Peyer's patch (tissue), 4 donors: ENCODE results near the gene TOPBP1.

Experiments
- POLR2A ChIP-seq, 2 donors: fragments of 450-650 bp; IDR thresholded peaks; one replicate each; pipeline ENCODE4 v1.5.1; 2017; ENCODE audit warnings: antibody characterized with exemption in 2 of 2, mild to moderate bottlenecking in 2 of 2, moderate library complexity in 2 of 2
- TF ChIP-seq, protein P1 (sequence below), 6 experiments: fragments of 450-650 bp in 4 of 6; fragments of 200-600 bp in 2 of 6; sonication (generic) in 1 of 6; IDR thresholded peaks; one replicate each; pipeline ENCODE4 v1.5.1; 2017 to 2019; ENCODE audit warnings: antibody characterized with exemption in 6 of 6, mild to moderate bottlenecking in 3 of 6, moderate library complexity in 1 of 6

DNA sequence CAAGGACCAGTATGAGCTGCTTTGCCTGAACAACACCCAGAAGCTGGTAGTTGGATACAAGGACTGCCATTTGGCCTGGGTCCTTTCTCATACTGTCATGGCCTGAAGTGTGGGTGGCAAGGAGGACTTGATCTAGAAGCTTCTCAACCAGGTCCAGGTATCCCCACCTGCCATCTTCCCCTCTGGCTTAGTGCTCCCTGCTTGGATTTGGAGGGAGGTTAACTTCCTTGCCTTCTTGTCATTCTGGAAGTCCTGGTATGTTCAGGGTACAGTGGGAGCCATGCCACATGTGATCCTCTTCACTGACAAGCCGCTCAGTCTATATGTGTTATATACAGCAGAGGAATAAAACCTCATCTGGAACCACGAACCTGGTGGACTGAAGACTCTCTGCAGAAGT is 37.7 kb upstream of the TOPBP1 start:
- TF ChIP-seq POLR2A (IDR thresholded peaks at IDR 0.05) = no peak
- TF ChIP-seq, protein P1, sequence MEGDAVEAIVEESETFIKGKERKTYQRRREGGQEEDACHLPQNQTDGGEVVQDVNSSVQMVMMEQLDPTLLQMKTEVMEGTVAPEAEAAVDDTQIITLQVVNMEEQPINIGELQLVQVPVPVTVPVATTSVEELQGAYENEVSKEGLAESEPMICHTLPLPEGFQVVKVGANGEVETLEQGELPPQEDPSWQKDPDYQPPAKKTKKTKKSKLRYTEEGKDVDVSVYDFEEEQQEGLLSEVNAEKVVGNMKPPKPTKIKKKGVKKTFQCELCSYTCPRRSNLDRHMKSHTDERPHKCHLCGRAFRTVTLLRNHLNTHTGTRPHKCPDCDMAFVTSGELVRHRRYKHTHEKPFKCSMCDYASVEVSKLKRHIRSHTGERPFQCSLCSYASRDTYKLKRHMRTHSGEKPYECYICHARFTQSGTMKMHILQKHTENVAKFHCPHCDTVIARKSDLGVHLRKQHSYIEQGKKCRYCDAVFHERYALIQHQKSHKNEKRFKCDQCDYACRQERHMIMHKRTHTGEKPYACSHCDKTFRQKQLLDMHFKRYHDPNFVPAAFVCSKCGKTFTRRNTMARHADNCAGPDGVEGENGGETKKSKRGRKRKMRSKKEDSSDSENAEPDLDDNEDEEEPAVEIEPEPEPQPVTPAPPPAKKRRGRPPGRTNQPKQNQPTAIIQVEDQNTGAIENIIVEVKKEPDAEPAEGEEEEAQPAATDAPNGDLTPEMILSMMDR (IDR thresholded peaks at IDR 0.05) = no peak
